ENCODE data around the gene LHX6. TPM values are rescaled to one million over a fixed set of nuclear protein-coding genes. Genes with fewer than 3 reads are reported as not detected.

LHX6 gene
- total RNA-seq, 2 donors from 2014 or later, result not detected

- peaks cover 8% of the 10 kb centered on the region for H3K27me3 Mint-ChIP-seq
- H3K9me3 Mint-ChIP-seq, result no peaks in the 10 kb centered on the region
- no peak for ATAC-seq (replicated peaks)
- no peaks in the 10 kb centered on the region for H3K36me3 Mint-ChIP-seq (ENCODE audit: low read depth)
- H3K4me3 Mint-ChIP-seq, result no peak overlapping the region
- H3K27ac Mint-ChIP-seq, result no peak overlapping the region
- H3K4me1 Mint-ChIP-seq, result no peaks in the 10 kb centered on the region
These were observed 31.3 kb downstream of the LHX6 start for GRCh38 chr9:122197426-122197825.

DNA sequence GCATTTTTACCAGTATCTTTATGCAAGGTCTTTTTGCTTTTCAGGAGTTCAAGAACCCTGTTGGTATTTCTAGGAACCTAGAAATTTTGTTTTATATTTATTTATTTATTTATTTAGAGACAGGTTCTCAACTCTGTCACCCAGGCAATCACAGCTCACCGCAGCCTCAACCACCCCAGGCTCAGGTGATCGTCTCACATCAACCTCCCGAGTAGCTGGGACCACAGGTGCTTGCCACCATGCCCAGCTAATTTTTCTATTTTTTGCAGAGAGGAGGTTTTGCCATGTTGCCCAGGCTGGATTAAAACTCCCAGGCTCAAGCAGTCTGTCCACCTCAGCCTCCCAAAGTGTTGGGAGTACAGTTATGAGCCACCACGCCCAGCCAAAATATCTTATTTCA is 32.9 kb downstream of the LHX6 start:
- Mint-ChIP-seq H3K4me3 (no peak overlapping the region), H3K36me3 (ENCODE audit: low read depth) (no peaks in the 10 kb centered on the region), H3K27ac (no peak overlapping the region), H3K27me3 (peaks cover 8% of the 10 kb centered on the region), H3K4me1 (no peaks in the 10 kb centered on the region), H3K9me3 (no peaks in the 10 kb centered on the region)
- no peak for ATAC-seq (replicated peaks)

DNA sequence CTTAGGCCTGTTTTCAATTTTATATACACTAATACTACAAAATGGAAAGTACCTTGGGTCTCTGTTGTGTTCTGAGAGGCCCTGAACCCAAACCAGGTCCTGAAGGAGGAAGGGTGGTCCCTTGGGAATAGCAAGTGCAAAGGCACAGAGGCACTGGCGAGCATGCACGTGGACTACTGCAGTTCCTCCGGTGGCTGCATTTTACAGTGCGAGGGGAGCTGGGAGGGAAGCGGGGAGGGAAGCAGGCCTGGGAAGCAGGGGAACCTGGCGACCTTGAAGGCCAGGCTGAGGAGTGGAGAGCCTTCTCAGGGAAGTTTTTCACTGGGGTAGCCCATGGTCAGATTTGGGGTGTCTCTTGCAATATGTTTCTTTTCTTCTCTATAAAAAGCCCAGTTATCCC is 35.1 kb downstream of the LHX6 start:
- H3K27ac Mint-ChIP-seq, result no peak overlapping the region
- no peaks in the 10 kb centered on the region for H3K4me1 Mint-ChIP-seq
- H3K36me3 Mint-ChIP-seq (ENCODE audit: low read depth), result no peaks in the 10 kb centered on the region
- peaks cover 8% of the 10 kb centered on the region for H3K27me3 Mint-ChIP-seq
- H3K4me3 Mint-ChIP-seq, result no peak overlapping the region
- H3K9me3 Mint-ChIP-seq, result no peaks in the 10 kb centered on the region
- ATAC-seq (replicated peaks), result no peak

DNA sequence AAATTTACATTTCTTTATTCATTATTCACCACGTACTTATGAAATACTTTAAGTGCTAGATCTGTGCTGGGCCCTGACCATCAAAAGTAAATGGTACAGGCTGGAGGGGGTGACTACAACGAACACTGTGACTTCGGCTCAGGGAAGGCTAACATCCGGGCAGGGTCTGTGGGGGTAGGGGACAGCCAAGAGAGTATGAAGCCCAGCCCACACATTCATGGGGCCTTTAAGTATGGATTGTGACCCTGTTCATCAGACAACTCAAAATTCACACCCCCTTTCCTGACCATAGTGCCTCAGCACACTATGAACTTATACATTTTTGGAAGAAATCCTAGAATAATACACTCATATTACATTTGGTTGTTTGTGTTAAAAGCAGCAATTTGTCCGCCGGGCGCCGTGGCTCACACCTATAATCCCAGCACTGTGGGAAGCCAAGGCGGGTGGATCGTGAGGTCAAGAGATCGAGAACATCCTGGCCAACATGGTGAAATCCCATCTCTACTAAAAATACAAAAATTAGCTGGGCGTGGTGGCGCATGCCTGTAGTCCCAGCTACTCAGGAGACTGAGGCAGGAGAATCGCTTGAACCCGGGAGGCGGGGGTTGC is 35.7 kb downstream of the LHX6 start:
- ATAC-seq (replicated peaks), result no peak
- peak overlapping the region; percentile 28 for H3K27ac Mint-ChIP-seq

GRCh38 chr9:122192261-122192875 is 36.4 kb downstream of the LHX6 start:
- H3K36me3 Mint-ChIP-seq (ENCODE audit: low read depth), result no peaks in the 10 kb centered on the region
- peak overlapping the region; percentile 28 for H3K27ac Mint-ChIP-seq
- H3K27me3 Mint-ChIP-seq, result peaks cover 5% of the 10 kb centered on the region
- no peaks in the 10 kb centered on the region for H3K9me3 Mint-ChIP-seq
- ATAC-seq (replicated peaks), result no peak
- H3K4me3 Mint-ChIP-seq, result no peak overlapping the region
- no peaks in the 10 kb centered on the region for H3K4me1 Mint-ChIP-seq

More for the DNA sequence above, 35.7 kb downstream of the LHX6 start:
- Mint-ChIP-seq H3K9me3 (no peaks in the 10 kb centered on the region), H3K4me1 (no peaks in the 10 kb centered on the region), H3K27me3 (peaks cover 5% of the 10 kb centered on the region), H3K4me3 (no peak overlapping the region), H3K36me3 (ENCODE audit: low read depth) (no peaks in the 10 kb centered on the region)

DNA sequence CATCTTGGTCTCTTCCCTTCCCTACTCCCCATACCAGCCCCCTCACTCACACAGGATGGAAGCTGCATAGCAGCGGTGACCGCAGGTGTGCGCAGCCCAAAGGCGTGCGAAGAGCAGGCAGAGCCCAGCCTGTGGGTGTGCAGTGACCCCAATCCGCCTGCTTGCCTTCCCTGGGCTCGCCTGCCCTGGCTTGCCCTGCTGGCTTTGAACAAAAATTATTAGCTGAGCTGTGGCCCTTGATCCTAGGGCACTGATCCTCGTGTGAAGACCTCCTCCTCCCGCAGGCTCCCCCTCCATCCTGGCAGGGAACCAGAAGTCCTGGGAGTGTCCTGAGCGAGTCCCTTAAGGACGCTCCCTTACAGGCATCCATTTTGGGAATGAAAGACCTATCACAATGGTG is 37.2 kb downstream of the LHX6 start:
- Mint-ChIP-seq H3K36me3 (ENCODE audit: low read depth) (no peaks in the 10 kb centered on the region), H3K4me3 (no peak overlapping the region), H3K27ac (no peak overlapping the region), H3K4me1 (no peaks in the 10 kb centered on the region), H3K9me3 (no peaks in the 10 kb centered on the region), H3K27me3 (peaks cover 5% of the 10 kb centered on the region)
- ATAC-seq (replicated peaks), result no peak

DNA sequence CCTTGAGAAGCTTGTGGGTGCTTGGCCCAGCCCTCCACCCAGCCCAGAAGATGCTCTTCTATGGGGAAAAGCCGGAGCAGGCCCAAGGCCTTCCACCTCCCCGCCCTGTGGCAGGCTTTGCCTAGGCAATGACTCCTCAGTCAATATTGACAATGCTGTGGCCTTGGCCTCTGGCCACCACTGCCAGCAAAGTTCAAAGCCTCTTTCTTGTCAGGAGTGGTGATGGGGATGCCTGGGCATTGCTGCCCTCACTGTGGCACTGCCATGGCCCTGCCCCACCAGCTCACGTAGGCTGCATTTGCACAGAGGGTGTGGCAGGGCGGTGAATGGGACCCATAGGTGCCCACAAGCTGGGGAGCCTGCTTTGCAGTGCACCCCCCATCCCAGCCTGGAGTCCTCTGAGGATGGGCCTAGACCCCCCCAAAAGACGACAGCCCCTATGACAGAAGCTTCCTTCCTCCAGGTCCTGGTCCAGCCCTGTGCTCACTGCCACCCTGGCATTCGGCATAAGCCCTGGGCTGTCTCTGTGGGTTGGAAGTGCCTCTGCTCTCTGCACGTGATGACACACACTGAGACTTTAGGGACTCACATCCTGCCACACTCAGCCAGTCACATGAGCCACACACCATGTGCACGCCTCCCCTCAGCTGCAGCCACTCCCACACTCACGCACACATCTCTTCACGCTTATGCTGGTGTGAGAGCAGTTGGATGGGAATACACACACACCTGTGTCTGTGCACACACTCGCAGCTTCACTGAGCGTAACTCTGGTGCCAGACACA is 38.0 kb downstream of the LHX6 start:
- peak; percentile 24 for ATAC-seq (replicated peaks)
- H3K4me3 Mint-ChIP-seq, result no peak overlapping the region
- H3K27ac Mint-ChIP-seq, result no peak overlapping the region
- H3K4me1 Mint-ChIP-seq, result no peaks in the 10 kb centered on the region
- H3K36me3 Mint-ChIP-seq (ENCODE audit: low read depth), result no peaks in the 10 kb centered on the region
- H3K9me3 Mint-ChIP-seq, result no peaks in the 10 kb centered on the region
- H3K27me3 Mint-ChIP-seq, result peaks cover 5% of the 10 kb centered on the region

- H3K4me3 Mint-ChIP-seq, result no peak overlapping the region
- H3K27ac Mint-ChIP-seq, result no peak overlapping the region
- no peak for ATAC-seq (replicated peaks)
- no peaks in the 10 kb centered on the region for H3K9me3 Mint-ChIP-seq
- H3K36me3 Mint-ChIP-seq (ENCODE audit: low read depth), result no peaks in the 10 kb centered on the region
- peaks cover 3% of the 10 kb centered on the region for H3K27me3 Mint-ChIP-seq
- no peaks in the 10 kb centered on the region for H3K4me1 Mint-ChIP-seq
These were observed 40.4 kb downstream of the LHX6 start for GRCh38 chr9:122188369-122188768.

- H3K4me1 Mint-ChIP-seq, result no peaks in the 10 kb centered on the region
- H3K36me3 Mint-ChIP-seq (ENCODE audit: low read depth), result no peaks in the 10 kb centered on the region
- H3K9me3 Mint-ChIP-seq, result no peaks in the 10 kb centered on the region
- H3K27me3 Mint-ChIP-seq, result peaks cover 11% of the 10 kb centered on the region
- H3K4me3 Mint-ChIP-seq, result no peak overlapping the region
- no peak for ATAC-seq (replicated peaks)
- peak overlapping the region; percentile 48 for H3K27ac Mint-ChIP-seq
These were observed 41.8 kb downstream of the LHX6 start for GRCh38 chr9:122186777-122187470.

DNA sequence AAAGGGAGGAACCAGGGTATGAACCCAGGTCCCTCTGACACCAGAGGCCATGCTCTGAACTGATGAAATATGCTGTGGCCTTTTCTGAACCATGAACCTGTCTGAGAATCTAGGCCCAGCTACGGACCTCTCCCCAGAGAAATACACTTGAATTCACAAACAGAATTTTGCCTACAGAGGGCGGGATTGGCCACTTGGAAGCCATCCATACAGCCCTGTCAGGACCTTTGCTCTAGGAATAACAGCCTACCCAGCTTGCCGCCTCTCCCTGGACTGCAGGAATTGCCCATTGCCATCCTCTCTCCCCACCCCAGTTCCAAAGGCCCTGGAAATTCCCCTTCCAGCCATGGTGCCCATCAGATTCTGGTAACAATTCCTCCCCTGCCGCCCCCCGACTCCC is 42.5 kb downstream of the LHX6 start:
- Mint-ChIP-seq H3K9me3 (no peaks in the 10 kb centered on the region), H3K36me3 (ENCODE audit: low read depth) (no peaks in the 10 kb centered on the region), H3K4me1 (no peaks in the 10 kb centered on the region), H3K4me3 (no peak overlapping the region), H3K27me3 (peaks cover 11% of the 10 kb centered on the region), H3K27ac (peak overlapping the region; percentile 48)
- ATAC-seq (replicated peaks), result no peak

- no peaks in the 10 kb centered on the region for H3K9me3 Mint-ChIP-seq
- H3K36me3 Mint-ChIP-seq (ENCODE audit: low read depth), result no peaks in the 10 kb centered on the region
- H3K27me3 Mint-ChIP-seq, result peaks cover 11% of the 10 kb centered on the region
- no peaks in the 10 kb centered on the region for H3K4me1 Mint-ChIP-seq
- H3K27ac Mint-ChIP-seq, result no peak overlapping the region
- ATAC-seq (replicated peaks), result no peak
- no peak overlapping the region for H3K4me3 Mint-ChIP-seq
These were observed 44.2 kb downstream of the LHX6 start for GRCh38 chr9:122184551-122184950.

GRCh38 chr9:122183501-122183900 is 45.3 kb downstream of the LHX6 start:
- no peaks in the 10 kb centered on the region for H3K4me1 Mint-ChIP-seq
- H3K36me3 Mint-ChIP-seq (ENCODE audit: low read depth), result no peaks in the 10 kb centered on the region
- H3K27ac Mint-ChIP-seq, result no peak overlapping the region
- ATAC-seq (replicated peaks), result no peak
- peaks cover 11% of the 10 kb centered on the region for H3K27me3 Mint-ChIP-seq
- H3K9me3 Mint-ChIP-seq, result no peaks in the 10 kb centered on the region
- no peak overlapping the region for H3K4me3 Mint-ChIP-seq

DNA sequence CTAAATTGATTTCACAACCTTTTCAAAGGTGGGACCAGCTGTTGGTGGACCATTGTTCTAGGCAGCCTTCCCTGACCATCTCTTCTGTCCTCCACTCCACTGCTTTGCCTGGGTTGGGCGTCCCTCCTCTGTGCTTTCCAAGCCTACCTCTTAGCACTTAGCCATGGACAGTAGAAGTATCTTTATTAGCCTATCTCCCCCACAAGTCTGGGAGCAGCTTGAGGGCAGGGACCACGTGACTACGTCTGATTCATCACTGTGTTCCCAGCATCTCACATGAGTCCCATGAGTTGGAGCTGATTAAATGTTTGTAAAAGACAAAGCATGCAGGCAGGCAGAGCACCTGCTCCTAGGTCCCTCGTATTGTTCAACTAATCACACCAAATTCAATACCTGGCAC is 48.1 kb downstream of the LHX6 start:
- Mint-ChIP-seq H3K4me1 (no peaks in the 10 kb centered on the region), H3K4me3 (no peak overlapping the region), H3K36me3 (ENCODE audit: low read depth) (no peaks in the 10 kb centered on the region), H3K27ac (no peak overlapping the region), H3K9me3 (no peaks in the 10 kb centered on the region), H3K27me3 (peaks cover 11% of the 10 kb centered on the region)
- ATAC-seq (replicated peaks), result no peak

DNA sequence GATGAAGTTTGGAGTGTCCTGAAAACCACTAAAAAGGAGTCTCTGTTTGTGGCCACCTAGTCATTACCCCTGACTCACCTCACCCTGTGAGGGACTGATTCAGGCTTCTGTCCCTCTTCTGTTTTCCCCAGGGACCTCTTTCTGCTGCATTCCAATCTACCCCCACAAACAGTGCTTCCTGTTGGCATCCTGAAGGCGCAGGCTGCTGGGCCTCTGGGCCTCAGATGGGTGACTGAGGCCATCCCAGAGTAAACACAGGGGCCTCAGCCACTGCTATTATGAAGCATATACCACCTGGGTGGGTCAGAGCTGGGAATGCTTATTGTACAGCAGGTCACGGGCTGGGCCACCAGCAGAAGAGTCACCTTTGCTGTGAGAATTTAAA is 49.1 kb downstream of the LHX6 start:
- Mint-ChIP-seq H3K27ac (no peak overlapping the region), H3K4me3 (no peak overlapping the region), H3K36me3 (ENCODE audit: low read depth) (no peaks in the 10 kb centered on the region), H3K4me1 (no peaks in the 10 kb centered on the region), H3K9me3 (no peaks in the 10 kb centered on the region), H3K27me3 (peaks cover 19% of the 10 kb centered on the region)
- no peak for ATAC-seq (replicated peaks)
